IPS-18c (cell line): ENCODE results near the gene ASB13.
"Not testable (repeated sequence)": the region's sequence is repeated elsewhere in the genome, so short reads cannot be mapped to it uniquely, and the experiment has no call there.

Experiments
- H3K4me3 ChIP-seq: 2 replicates; pipeline ENCODE4 v1.7.0; 2013; ENCODE audit warnings: low read depth, mild to moderate bottlenecking, low read length, moderate library complexity; ENCODE audit not compliant: insufficient read depth
- H3K9me3 ChIP-seq: one replicate; pipeline ENCODE4 v1.6.1; 2013; ENCODE audit warnings: mild to moderate bottlenecking, low read length, moderate library complexity; ENCODE audit not compliant: control insufficient read depth, insufficient read depth

Gene ASB13

DNA sequence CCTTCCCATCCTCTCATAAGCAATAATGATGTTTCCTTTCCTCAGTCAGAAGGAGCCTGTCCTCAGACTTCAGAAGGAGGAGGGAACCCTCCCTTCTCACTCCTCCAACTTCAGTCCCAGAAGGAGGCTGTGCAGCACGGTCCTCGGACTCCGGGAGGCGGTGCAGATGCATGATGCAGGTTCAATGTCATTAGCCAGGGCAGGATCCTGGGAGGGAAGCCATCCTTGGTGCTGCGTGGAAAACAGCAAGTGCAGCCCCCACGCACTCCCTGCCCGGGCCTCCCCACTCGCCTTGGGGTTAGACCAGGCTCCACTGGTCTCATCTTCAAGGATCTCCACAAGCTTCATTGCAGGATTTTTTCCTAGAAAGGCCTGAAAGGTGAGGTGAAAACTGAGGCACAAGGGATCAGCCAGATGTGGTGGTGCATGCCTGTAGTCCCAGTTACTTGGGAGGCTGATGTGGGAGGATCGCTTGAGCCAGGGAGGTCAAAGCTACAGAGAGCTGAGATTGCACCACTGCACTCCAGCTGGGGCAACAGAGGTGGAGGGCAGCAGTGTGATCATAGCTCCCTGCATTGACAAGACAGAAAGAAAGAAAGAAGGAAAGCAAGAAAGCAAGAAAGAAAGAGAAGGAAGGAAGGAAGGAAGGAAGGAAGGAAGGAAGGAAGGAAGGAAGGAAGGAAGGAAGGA lies 62.0 kb downstream of the ASB13 start:
- Histone ChIP-seq H3K4me3 (no peak overlapping the region), H3K9me3 (no peaks in the 10 kb centered on the region)

DNA sequence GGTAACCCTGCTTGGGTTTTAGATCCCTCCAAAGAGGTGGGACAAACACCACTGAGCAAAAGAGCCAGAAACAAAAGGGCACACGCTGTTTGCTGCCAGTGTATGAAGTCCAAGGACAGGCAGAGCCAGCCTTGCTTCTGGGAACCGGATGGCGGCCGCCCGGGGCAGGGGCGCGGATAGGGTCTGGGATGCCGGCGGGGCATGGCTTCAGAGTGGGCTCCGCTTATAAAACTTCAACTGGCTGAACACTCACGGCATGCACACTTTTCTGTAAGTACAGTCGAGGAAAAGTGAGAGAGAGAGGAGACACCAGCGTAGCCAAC lies 62.6 kb downstream of the ASB13 start:
- Histone ChIP-seq H3K9me3 (no peaks in the 10 kb centered on the region), H3K4me3 (no peak overlapping the region)

DNA sequence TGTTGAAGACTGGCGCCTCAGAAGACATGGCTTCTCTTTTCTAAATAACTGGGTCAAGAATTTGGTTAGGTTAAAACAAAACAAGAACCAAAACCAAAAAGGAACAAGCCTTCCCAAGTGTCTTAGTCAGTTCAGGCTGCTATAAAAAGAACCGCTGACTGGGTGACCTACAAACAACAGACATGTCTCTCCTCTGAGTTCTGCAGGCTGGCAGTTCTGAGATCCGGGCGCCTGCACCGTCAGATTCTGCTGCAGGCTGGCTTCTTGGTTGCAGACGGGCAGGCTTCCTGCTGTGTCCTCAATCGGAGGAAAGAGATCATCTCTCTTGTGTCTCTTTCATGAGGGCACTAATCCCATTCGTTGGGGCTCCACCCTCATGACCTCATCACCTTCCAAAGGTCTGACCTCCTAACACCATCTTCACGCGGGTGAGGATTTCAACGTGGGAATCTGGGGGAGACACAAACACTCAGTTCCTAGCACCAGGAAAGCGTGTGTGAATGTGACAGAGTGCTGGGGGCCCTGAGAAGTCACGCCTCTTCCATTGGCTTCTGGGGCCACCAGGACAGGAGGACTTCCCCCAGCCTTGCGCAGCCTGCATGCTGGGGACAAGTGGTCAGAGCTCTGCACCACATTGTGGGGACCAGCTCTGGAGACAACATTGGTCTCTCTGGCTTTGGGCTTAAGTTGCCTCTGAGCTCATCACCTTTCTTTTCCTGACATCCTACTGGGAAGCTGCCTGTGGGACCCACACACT lies 63.1 kb downstream of the ASB13 start:
- Histone ChIP-seq H3K9me3 (no peaks in the 10 kb centered on the region), H3K4me3 (no peak overlapping the region)

DNA sequence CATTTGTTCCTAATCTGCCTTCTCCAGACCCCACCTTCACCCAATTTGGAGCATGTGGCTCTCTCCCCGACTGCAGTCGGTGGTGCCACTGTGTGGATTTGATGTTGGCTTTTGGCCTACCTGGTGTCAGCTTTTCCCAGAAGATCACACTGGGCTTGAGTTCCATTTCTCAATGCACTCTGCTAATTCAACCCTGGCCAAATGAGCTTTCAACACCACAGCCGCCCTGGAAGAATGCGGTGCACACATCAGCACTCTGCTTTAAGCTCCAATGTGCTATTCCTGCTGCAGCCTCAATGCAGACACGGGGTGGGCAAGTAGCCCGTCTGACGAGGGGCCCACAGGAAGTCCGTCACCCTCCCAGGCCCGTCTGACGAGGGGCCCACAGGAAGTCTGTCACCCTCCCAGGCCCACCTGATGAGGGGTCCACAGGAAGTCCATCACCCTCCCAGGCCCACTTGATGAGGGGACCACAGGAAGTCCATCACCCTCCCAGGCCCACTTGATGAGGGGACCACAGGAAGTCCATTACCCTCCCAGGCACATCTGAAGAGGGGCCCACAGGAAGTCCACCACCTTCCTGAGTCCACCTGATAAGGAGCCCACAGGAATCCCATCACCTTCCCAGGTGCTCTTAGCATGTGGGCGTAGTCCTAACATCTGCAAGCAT lies 64.4 kb downstream of the ASB13 start:
- H3K9me3 ChIP-seq = no peaks in the 10 kb centered on the region
- no peak overlapping the region for H3K4me3 ChIP-seq

GRCh38 chr10:5600908-5601307 lies 65.5 kb downstream of the ASB13 start:
- H3K4me3 ChIP-seq = no peak overlapping the region
- no peaks in the 10 kb centered on the region for H3K9me3 ChIP-seq

DNA sequence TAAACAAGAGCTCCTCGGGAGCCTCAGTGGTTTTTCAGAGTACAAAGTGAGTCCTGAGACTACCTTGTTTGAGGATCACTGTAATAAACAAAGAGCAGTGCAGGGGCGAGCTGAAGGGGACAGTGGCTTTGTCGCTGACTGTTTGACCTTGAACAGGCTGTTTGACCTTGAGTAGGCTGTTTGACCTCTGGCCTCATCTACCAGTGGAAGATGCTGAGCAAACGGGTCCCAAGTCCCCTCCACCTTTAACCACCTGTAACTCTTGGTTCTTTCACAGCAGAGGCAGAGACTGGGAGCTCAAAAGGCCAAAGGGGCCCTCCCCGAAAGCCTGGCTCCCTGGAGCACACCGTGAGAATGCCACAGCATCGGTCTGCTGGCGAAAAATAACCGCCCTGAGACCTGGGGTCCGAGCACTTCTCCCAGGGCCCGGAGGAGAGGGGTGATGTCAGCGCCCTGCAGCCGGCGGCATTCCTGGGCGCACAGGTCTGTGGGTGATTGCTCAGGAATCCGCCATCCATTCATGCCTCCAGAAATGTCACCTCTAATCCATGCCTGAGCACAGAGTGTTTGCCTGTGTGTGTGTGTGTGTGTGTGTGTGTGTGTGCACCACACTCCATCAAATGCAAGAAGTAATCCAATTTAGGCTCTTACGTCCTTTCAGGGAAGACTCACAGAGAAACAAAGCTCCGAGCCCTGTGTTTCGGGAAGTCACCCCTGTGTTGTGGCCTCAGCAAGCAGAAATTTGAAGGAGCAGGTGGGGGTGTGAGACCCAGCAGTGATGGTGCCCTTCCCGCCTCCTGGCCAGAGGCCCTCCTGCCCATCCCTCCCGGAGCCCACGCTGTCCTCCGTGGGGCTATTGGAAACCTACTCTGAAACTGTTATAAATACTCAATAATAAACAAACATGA lies 66.5 kb downstream of the ASB13 start:
- H3K9me3 ChIP-seq = no peaks in the 10 kb centered on the region
- no peak overlapping the region for H3K4me3 ChIP-seq

- H3K4me3 ChIP-seq = no peak overlapping the region
- no peaks in the 10 kb centered on the region for H3K9me3 ChIP-seq
Observed at GRCh38 chr10:5598085-5598690, 68.2 kb downstream of the ASB13 start.

DNA sequence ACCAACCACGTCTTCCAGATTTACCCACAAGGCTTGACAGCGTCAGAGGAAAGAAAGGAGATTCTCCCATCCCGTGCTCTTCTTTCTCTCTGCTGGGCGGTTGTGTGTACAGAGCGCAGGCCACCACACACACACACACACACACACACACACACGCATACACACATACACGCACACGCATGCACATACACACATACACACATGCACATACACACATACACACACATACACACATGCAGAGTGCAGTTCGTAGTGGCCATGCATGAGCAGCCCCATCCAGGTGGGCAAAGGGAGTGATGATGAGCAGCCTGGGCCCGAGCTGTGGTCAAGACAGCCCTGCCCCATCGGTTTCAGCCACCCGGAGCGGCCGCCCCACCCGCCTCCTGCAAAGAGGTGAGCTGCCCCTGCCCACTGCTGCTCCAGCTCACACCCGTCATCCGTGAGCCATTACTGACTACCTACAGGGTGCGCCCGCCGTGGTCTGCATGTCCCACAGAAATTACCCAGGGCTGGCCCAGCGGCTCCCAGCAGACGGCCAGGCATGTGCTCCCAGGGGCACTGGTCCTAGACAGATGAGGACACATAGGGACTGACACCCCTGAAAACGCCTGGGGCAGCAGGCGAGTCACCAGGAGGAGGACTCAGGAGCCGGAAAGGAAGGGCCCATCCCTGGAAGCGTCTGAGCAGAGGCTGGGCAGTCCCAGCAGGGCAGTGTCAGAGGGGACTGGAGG lies 69.6 kb downstream of the ASB13 start:
- H3K9me3 ChIP-seq = no peaks in the 10 kb centered on the region
- no peak overlapping the region for H3K4me3 ChIP-seq

DNA sequence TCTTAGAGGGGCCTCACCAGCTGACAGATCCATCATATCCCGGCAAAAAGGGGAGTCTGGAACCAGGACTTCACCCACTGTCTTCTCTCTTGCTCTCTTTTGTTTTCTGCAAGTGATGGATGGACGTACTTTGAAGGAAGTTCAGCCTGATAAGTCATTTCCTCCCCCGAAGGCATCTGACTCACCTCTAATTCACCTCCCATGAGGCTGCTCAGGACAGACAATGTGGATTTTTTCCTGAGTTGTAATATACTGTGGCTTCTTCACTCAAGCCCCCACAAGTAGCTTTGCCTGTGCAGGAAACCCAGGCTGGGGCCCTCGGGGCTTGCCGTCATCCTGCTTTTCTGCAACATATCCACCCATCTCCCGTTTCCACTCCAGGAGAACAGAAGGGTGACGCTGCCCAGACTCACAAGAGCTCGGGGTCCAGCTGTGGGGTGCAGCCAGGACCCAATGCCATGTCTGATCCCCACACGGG lies 70.4 kb downstream of the ASB13 start:
- H3K4me3 ChIP-seq = no peak overlapping the region
- H3K9me3 ChIP-seq = no peaks in the 10 kb centered on the region

GRCh38 chr10:5595591-5595990 lies 70.8 kb downstream of the ASB13 start:
- Histone ChIP-seq H3K9me3 (no peaks in the 10 kb centered on the region), H3K4me3 (no peak overlapping the region)

- no peak overlapping the region for H3K4me3 ChIP-seq
- no peaks in the 10 kb centered on the region for H3K9me3 ChIP-seq
Observed at GRCh38 chr10:5595095-5595494, 71.3 kb downstream of the ASB13 start.

- Histone ChIP-seq H3K9me3 (no peaks in the 10 kb centered on the region), H3K4me3 (no peak overlapping the region)
Observed at GRCh38 chr10:5594271-5595049, 71.9 kb downstream of the ASB13 start.

DNA sequence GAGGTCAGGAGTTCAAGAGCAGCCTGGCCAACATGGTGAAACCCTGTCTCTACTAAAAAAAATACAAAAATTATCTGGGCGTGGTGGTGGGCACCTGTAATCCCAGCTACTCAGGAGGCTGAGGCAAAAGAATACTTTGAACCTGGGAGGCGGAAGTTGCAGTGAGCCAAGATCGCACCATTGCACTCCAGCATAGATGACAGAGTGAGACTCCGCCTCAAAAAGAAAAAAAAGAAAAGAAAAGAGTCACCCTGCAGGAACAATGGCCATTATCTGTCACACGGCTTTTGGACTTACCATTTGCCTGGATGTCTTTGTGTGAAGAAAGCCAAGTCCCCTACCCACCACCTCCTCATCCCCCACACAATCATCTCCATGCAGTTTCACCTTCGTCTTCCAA lies 73.0 kb downstream of the ASB13 start:
- H3K9me3 ChIP-seq, H3K4me3 ChIP-seq: not testable (repeated sequence)

DNA sequence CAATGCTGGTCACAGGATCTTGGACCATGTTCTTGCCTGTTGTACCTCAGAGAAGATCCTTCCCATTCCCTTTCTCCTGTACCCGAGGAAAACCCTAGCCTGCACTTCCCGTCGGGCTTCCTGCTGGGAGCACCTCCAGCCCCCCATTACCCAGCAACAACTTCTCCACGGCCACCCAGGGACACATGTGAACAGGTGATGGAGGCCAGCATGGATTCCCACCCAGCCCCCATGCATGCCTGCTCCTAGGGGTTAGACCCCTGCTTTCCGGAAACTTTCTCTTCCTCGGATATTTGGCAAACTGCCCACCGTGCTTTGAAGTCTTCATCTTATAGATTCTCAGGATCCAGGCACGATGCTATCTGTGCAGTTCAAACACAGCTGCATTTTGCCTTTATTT lies 74.3 kb downstream of the ASB13 start:
- Histone ChIP-seq H3K4me3 (no peak overlapping the region), H3K9me3 (no peaks in the 10 kb centered on the region)

DNA sequence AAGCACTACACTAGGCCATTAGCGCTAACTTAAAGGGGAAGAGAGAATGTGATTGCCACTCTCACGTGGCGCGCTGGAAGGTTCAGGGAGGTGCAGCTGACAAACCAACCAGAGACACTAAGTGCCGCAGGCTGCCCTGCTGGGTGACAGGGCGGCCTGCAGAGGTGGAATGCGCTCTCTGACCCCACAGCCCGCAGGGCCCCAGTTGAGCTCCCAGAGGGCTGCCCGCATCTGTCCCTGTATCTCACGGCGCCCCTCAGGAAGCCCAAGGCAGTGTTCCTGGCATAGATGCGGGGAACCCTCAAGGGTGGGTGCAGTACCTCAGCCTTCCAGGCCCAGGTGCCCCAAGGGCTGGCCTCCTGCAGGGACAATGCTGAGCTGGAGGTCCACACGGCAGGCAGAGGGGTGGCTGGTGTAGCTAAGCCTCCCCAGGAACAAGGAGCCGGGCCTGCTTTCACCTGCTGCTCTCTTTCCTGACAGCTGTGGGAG lies 75.0 kb downstream of the ASB13 start:
- Histone ChIP-seq H3K4me3 (no peak overlapping the region), H3K9me3 (no peaks in the 10 kb centered on the region)

- Histone ChIP-seq H3K4me3 (no peak overlapping the region), H3K9me3 (no peaks in the 10 kb centered on the region)
Observed at GRCh38 chr10:5590816-5591215, 75.6 kb downstream of the ASB13 start.
